Keratinocyte (primary cell): Measurements from ENCODE around the gene ULK3.
A peak's percentile ranks its signal among the peaks of the same experiment; 100 is the strongest.

ENCODE experiments used
- CTCF ChIP-seq, 3 experiments: IDR thresholded peaks in 1 of 3; conservative IDR thresholded peaks in 1 of 3; optimal IDR thresholded peaks in 1 of 3; 2 replicates in 2 of 3; 3 replicates in 1 of 3; pipeline versions ENCODE3 to v1.5.1; 2011; ENCODE audit warnings: low read length in 3 of 3, mild to moderate bottlenecking in 3 of 3, moderate library complexity in 2 of 3, control low read depth in 1 of 3, inconsistent platforms in 1 of 3; ENCODE audit not compliant: insufficient read depth in 2 of 3; ENCODE audit errors: extremely low read depth in 1 of 3
- EZH2 ChIP-seq: IDR thresholded peaks from one replicate; pipeline ENCODE4 v1.6.1; 2012; ENCODE audit warnings: inconsistent platforms, mild to moderate bottlenecking, low read length, moderate library complexity

GRCh38 chr15:74827614-74828013 lies 15.3 kb downstream of the ULK3 start:
- TF ChIP-seq CTCF (optimal IDR thresholded peaks at IDR 0.05 in 1 of 3, IDR thresholded peaks at IDR 0.05 in 1 of 3, conservative IDR thresholded peaks at IDR 0.05 in 1 of 3; ENCODE audit: extremely low read depth in 1 of 3, insufficient read depth in 2 of 3, low read length in 3 of 3) (no peak), EZH2 (peak; percentile 10)
